MM.1S (cell line): Measurements from ENCODE around the gene ISLR.

Experiments used
- EZH2 ChIP-seq: fragments of 300-600 bp; sonication (generic); optimal IDR thresholded peaks from 2 replicates; pipeline ENCODE3; 2017; ENCODE audit warnings: low read depth, mild to moderate bottlenecking, antibody characterized with exemption, low read length, mixed read lengths
- EZH2phosphoT487 ChIP-seq: fragments of 300-600 bp; sonication (generic); IDR thresholded peaks from 2 replicates; pipeline ENCODE4 v1.6.1; 2018; ENCODE audit warnings: antibody characterized with exemption, low read length
- TF ChIP-seq, protein P1 (sequence below): fragments of 300-600 bp; sonication (generic); IDR thresholded peaks from 2 replicates; pipeline ENCODE4 v1.5.1; 2016; ENCODE audit warnings: antibody characterized with exemption, low read length, mixed read lengths

- TF ChIP-seq, protein P1, sequence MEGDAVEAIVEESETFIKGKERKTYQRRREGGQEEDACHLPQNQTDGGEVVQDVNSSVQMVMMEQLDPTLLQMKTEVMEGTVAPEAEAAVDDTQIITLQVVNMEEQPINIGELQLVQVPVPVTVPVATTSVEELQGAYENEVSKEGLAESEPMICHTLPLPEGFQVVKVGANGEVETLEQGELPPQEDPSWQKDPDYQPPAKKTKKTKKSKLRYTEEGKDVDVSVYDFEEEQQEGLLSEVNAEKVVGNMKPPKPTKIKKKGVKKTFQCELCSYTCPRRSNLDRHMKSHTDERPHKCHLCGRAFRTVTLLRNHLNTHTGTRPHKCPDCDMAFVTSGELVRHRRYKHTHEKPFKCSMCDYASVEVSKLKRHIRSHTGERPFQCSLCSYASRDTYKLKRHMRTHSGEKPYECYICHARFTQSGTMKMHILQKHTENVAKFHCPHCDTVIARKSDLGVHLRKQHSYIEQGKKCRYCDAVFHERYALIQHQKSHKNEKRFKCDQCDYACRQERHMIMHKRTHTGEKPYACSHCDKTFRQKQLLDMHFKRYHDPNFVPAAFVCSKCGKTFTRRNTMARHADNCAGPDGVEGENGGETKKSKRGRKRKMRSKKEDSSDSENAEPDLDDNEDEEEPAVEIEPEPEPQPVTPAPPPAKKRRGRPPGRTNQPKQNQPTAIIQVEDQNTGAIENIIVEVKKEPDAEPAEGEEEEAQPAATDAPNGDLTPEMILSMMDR = no peak
- TF ChIP-seq EZH2phosphoT487 = no peak
- no peak for TF ChIP-seq EZH2
Measured at GRCh38 chr15:74176262-74177214, 3.0 kb downstream of the ISLR start.
